ENCODE measurements around the gene DNAJB4.

The DNAJB4 gene

DNA sequence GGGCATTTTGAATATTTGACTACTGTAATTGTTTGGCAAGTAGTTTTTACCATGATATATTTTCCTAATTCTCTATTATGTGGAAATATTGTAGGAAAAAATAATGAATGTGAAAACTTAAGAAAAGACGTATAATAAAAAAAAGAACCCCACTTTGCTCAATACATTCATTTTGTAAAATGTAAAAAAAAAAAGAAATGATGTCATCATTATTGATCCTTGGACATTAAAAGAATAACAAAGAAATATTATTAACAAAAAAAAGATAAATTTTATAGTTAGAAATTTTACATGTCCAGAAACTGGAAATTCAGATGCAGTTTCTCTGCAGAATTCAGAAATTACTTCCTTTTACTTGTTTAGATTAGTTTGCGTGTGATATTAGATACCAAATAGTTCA, 46.3 kb downstream of the DNAJB4 start:
- TF ChIP-seq, protein P1, sequence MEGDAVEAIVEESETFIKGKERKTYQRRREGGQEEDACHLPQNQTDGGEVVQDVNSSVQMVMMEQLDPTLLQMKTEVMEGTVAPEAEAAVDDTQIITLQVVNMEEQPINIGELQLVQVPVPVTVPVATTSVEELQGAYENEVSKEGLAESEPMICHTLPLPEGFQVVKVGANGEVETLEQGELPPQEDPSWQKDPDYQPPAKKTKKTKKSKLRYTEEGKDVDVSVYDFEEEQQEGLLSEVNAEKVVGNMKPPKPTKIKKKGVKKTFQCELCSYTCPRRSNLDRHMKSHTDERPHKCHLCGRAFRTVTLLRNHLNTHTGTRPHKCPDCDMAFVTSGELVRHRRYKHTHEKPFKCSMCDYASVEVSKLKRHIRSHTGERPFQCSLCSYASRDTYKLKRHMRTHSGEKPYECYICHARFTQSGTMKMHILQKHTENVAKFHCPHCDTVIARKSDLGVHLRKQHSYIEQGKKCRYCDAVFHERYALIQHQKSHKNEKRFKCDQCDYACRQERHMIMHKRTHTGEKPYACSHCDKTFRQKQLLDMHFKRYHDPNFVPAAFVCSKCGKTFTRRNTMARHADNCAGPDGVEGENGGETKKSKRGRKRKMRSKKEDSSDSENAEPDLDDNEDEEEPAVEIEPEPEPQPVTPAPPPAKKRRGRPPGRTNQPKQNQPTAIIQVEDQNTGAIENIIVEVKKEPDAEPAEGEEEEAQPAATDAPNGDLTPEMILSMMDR (IDR thresholded peaks at IDR 0.05; ENCODE audit: low read depth, low read length) = no peak
- Histone ChIP-seq H3K27me3 (peaks cover 9% of the 10 kb centered on the region), H3K4me3 (ENCODE audit: low read depth, low read length) (no peak overlapping the region), H3K36me3 (no peaks in the 10 kb centered on the region), H3K4me1 (no peaks in the 10 kb centered on the region), H3K9me3 (no peaks in the 10 kb centered on the region)
- no peak for DNase-seq

- no peak overlapping the region for H3K4me3 ChIP-seq (ENCODE audit: low read depth, low read length)
- no peaks in the 10 kb centered on the region for H3K9me3 ChIP-seq
- H3K4me1 ChIP-seq = no peaks in the 10 kb centered on the region
- no peaks in the 10 kb centered on the region for H3K27me3 ChIP-seq
- TF ChIP-seq, protein P1 (IDR thresholded peaks at IDR 0.05; ENCODE audit: low read depth, low read length) = no peak
- no peaks in the 10 kb centered on the region for H3K36me3 ChIP-seq
- no peak for DNase-seq
These were observed 48.1 kb downstream of the DNAJB4 start for GRCh38 chr1:78052685-78053405.

DNA sequence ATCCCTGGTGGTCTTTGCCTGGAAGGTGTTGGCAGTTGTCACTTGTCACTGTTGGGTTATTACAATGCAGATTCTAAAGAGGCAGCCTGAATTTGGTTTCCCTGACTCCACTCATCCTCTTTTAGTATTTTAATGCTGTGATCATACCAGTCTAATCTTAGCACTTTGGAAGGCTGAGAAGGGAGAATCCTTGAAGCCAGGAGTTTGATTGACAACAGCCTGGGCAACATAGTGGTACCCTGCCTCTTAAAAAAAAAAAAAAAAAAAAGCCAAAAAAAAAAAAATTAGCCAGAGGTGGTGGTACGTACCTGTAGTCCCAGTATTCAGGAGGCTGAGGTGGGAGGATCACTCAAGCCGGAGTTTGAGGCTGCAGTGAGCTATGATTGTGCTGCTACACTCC, 48.8 kb downstream of the DNAJB4 start:
- TF ChIP-seq, protein P1 (IDR thresholded peaks at IDR 0.05; ENCODE audit: low read depth, low read length) = no peak
- Histone ChIP-seq H3K4me3 (ENCODE audit: low read depth, low read length) (no peak overlapping the region), H3K4me1 (no peaks in the 10 kb centered on the region), H3K9me3 (no peaks in the 10 kb centered on the region), H3K27me3 (no peaks in the 10 kb centered on the region), H3K36me3 (no peaks in the 10 kb centered on the region)
- DNase-seq = no peak

- DNase-seq = no peak
- TF ChIP-seq, protein P1 (IDR thresholded peaks at IDR 0.05; ENCODE audit: low read depth, low read length) = no peak
- no peak overlapping the region for H3K4me3 ChIP-seq (ENCODE audit: low read depth, low read length)
- H3K36me3 ChIP-seq = no peaks in the 10 kb centered on the region
- H3K4me1 ChIP-seq = no peaks in the 10 kb centered on the region
- no peaks in the 10 kb centered on the region for H3K27me3 ChIP-seq
- no peaks in the 10 kb centered on the region for H3K9me3 ChIP-seq
These were observed 49.8 kb downstream of the DNAJB4 start for GRCh38 chr1:78054559-78054958.

DNA sequence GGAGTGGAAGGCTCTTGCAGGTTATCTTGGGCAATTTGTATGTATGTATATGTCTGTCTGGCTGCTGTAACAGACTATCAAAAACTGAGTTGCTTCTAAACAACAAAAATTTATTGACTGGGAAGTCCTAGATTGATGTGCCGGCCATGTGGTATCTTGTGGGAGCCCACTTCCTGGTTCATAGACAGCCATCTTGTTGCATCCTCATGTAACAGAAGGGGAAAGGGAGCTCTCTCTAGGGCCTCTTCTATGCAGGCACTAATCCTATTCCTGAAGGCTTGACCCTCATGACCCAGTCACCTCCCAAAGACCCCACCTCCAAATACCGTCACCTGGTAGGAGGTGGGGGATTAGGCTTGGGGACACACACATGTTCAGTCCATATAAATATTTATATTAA, 50.2 kb downstream of the DNAJB4 start:
- no peak for DNase-seq
- no peak overlapping the region for H3K4me3 ChIP-seq (ENCODE audit: low read depth, low read length)
- H3K27me3 ChIP-seq = no peaks in the 10 kb centered on the region
- no peaks in the 10 kb centered on the region for H3K4me1 ChIP-seq
- TF ChIP-seq, protein P1 (IDR thresholded peaks at IDR 0.05; ENCODE audit: low read depth, low read length) = no peak
- H3K36me3 ChIP-seq = no peaks in the 10 kb centered on the region
- no peaks in the 10 kb centered on the region for H3K9me3 ChIP-seq

DNA sequence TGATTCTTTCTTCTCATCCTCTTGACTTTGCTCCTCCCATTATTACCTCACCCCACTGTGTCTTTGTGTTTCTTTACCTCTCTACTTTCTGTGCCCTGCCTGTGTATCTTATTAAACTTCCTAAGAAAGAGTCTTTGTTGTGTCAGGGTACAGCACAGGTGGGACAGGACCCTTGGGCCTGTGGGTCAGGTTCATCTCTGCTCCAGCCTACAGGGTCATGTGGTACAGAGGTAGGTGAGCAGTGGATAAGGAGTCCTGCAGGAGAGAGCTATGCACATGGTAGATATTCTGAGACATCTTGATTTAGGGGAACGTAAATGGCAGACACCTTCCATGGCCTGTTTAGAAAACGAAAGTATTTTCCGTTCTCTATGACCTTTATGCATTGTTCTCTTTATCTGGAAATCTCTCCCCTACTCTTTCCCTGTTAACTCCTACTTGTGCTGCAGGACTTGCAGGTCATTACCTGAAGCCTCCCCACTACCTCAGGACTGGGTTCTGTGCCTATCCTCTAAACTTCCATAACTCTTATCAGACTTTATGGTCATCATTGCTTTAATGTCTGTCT, 50.9 kb downstream of the DNAJB4 start:
- Histone ChIP-seq H3K4me3 (ENCODE audit: low read depth, low read length) (no peak overlapping the region), H3K36me3 (no peaks in the 10 kb centered on the region), H3K4me1 (no peaks in the 10 kb centered on the region), H3K27me3 (no peaks in the 10 kb centered on the region), H3K9me3 (no peaks in the 10 kb centered on the region)
- TF ChIP-seq, protein P1 (IDR thresholded peaks at IDR 0.05; ENCODE audit: low read depth, low read length) = no peak
- DNase-seq = no peak
